Mononuclear cell (primary cell): ENCODE results near the gene PPP1R13B. TPM values are rescaled to one million over a fixed set of nuclear protein-coding genes. Genes with fewer than 3 reads are reported as not detected.

ENCODE experiments used
- H3K27me3 ChIP-seq: 2 replicates; pipeline ENCODE4 v1.6.0; 2011; ENCODE audit warnings: low read length, control low read depth; ENCODE audit not compliant: insufficient read depth
- H3K4me1 ChIP-seq: 2 replicates; pipeline ENCODE4 v1.5.1; 2011; ENCODE audit warnings: mild to moderate bottlenecking, low read length, control low read depth; ENCODE audit not compliant: insufficient read depth
- H3K4me3 ChIP-seq: 2 replicates; pipeline ENCODE4 v1.5.1; 2011; ENCODE audit warnings: mild to moderate bottlenecking, low read length, moderate library complexity
- H3K9me3 ChIP-seq: 2 replicates; pipeline ENCODE4 v1.5.1; 2011; ENCODE audit warnings: low read depth, mild to moderate bottlenecking, control low read depth, low read length
- total RNA-seq: library from RNA; depleted of rRNA; stranded (reverse); fragments of >200 nt; gene quantifications from one replicate; pipeline ENCODE4 v1.2.3, GENCODE V29; 2012

The PPP1R13B gene
- total RNA-seq, 1 donor = 4.5 TPM

DNA sequence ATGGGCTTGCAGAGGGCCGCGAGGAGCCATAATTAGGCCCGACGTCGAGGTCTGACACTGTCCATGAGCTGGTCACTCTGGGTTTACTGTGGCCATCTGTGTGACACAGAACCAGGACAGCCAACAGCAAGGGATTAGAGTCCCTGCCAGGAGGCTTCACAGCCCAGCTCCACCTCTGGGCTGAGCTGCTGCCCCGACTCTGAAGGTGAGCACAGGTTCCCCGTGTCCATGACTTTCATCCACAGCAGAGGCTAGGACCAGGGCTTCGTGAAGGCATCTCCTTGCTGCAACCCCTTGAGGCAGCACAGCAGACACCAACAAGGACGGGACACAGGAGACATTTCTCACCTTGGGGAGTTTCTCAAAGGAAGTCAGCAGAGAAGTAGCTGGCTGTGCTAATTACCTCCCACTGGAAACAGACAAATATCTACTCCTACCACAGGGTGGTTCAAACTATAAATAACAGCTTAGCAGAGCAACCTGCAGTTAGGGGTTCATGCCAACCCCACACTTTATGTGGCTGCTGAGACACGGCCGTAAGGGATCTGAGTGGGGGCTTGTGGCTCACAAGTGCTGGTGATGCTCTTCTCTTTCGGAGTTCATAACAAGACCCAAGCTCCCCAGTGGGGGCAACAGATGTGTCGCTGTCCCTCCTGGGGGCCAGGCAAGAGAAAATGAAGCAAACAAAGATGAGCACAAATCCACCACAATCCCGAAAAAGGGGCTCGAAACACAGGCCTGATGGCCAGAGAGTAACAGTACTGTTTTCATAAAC is 102.6 kb downstream of the PPP1R13B start:
- H3K27me3 ChIP-seq = no peaks in the 10 kb centered on the region
- H3K4me3 ChIP-seq = no peak overlapping the region
- no peaks in the 10 kb centered on the region for H3K9me3 ChIP-seq
- no peaks in the 10 kb centered on the region for H3K4me1 ChIP-seq

DNA sequence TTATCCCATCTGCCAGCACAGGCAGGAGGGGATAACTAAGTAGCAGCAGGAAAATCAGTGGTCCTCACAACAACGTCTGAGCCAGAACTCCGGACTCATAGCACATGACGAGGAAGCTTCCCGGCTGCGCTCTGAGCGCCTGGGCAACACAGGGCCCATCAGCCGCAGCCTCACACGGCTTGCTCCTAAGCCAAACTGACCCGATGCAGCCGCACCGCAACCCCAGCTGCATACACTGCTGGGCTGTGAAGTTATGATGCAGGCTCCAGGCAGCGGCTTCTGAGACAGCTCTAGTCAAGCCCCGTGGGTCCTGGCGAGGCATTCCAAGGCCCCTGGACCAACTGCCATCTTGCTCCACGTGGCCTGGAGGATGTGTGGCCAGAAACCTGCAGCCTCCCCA is 103.7 kb downstream of the PPP1R13B start:
- H3K27me3 ChIP-seq = no peaks in the 10 kb centered on the region
- H3K4me1 ChIP-seq = no peaks in the 10 kb centered on the region
- H3K4me3 ChIP-seq = no peak overlapping the region
- no peaks in the 10 kb centered on the region for H3K9me3 ChIP-seq

DNA sequence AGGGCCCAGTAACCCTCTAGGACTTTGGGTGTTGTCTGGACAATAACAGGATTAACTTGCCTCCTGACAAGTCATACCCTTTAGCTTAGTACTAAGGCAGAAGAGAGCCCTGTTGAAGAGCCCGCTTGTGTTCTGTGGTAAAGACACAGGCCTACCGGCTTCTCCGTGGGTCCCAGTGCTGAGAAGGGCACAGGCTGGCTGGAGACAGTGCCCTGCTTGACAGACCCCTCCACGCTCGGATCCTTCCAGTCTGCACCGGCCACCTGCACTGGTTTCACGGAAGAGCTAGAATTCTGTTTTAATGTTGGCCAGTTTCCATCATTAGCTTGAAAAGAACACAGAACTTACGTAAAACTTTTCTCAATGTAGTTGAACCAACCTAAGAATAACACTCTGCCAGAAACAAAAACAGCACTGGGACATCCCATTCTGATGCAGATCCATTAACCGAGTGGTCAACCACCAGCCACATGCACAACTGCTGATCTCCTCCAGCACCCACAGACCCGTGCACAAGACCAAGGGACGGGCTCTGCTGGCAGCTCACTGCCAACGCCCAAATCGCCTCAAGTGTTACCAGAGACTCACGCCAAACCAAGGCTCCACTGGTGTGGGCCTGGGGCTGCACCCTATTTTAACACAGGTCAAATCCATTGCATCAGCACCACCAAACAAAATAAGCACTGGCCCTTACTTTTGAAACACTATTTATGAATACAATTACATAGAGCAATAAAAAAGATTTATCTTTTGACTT is 104.7 kb downstream of the PPP1R13B start:
- no peaks in the 10 kb centered on the region for H3K27me3 ChIP-seq
- H3K9me3 ChIP-seq = no peaks in the 10 kb centered on the region
- no peak overlapping the region for H3K4me3 ChIP-seq
- H3K4me1 ChIP-seq = no peaks in the 10 kb centered on the region

DNA sequence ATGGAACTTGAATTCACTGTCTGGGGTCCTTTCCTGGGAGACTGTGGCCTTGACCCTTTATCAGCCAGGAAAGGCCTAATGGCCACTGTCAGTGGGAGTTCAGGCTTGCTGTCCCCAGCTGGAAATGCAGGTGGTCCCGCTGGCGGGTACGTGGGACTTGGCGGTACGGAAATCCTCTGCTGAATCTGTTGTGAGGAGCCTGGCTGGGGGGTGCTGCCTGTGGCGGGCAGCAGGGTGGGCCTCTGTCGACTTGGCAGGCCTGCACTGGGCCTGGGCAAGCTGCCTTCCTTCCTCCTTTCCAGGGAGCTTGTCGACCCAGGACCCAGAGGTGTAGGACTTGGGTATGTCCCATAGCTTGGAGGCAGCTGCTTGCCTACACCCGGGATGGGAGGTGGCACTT is 105.5 kb downstream of the PPP1R13B start:
- Histone ChIP-seq H3K27me3 (no peaks in the 10 kb centered on the region), H3K4me1 (no peaks in the 10 kb centered on the region), H3K4me3 (no peak overlapping the region), H3K9me3 (no peaks in the 10 kb centered on the region)

DNA sequence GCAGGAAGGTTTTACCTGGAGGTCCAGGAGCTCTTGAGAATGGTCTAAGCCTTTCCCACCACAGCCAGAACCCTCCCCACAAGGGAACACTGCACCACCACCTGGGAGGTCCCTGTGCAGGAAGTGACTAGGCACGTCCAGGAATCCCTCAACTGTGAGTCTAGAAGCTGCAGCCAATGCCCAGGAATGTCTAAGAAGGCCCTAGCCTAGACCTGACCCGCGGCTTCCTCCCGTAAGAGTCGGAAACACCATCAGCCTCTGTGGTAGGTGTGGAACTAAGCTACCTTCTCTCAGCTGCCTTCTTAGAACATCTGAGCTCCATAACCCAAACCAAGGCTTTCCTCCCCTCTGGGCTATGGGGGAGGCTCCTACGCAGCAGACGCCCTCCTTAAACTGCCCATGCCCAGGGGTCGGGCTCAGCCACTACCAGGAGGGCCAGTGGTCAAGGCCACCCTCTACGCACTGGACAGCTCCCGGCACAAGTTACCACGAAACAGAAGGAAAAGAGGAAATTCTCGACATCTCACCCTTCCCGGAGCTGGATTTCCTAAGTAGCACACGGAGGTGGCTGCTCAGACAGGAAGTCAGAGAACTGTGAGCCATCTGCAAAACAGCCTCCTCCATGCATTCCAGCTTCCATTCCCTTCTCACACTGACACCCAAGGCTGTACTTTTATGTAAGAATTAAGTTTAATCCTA is 106.2 kb downstream of the PPP1R13B start:
- H3K4me3 ChIP-seq = no peak overlapping the region
- no peaks in the 10 kb centered on the region for H3K4me1 ChIP-seq
- H3K9me3 ChIP-seq = no peaks in the 10 kb centered on the region
- H3K27me3 ChIP-seq = no peaks in the 10 kb centered on the region

DNA sequence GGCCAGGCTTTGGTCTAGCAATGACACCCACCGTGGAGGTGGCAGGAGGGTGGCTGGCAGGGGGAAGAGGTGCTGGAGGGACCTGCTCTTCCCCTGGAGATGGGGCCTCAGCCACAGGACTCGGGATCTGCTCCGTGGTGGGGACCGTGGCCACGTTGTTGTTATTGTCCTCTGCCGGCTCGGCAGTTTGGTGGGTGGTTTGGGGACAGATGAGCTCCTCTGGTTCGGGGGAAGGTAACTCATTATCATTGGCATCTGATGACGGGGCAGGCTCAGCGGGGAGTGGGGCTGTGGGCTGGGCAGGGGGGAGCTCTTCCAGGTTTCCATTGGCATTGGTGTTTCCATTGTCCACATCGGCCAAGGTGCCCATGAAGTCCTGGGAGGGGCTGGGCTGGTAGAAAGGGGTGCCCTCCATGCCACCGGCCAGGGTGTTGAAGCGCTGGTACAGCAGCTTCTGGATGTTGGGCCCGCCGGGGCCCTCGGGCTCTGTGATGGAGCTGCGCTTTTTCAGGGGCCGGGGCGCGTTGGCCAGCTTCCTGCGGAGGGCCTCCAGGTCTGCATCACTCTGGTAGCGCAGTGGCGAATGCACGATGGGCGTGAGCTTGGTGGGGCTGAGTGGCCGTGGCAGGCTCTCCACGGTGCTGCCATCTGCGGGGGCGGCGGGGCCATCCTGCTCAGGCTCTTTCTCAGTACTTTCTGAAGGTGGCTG is 107.4 kb downstream of the PPP1R13B start:
- Histone ChIP-seq H3K27me3 (no peaks in the 10 kb centered on the region), H3K9me3 (no peaks in the 10 kb centered on the region), H3K4me3 (no peak overlapping the region), H3K4me1 (no peaks in the 10 kb centered on the region)

DNA sequence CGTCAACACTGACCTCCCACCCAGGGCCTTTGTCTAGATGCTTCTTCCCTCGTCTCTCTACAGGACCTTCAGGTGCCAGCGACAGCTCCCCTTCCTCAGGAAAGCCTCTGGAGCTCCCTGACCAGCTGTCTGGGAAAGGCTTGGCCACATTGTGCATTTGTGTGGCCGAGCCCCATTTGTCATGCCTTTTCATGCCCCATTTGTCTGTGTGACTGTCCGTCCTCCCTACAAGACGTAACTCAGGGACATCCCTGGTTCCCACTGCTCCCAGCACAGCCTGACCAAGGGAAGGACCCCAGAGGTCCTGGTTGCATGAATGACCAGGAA is 107.9 kb downstream of the PPP1R13B start:
- Histone ChIP-seq H3K9me3 (no peaks in the 10 kb centered on the region), H3K27me3 (no peaks in the 10 kb centered on the region), H3K4me3 (no peak overlapping the region), H3K4me1 (no peaks in the 10 kb centered on the region)

DNA sequence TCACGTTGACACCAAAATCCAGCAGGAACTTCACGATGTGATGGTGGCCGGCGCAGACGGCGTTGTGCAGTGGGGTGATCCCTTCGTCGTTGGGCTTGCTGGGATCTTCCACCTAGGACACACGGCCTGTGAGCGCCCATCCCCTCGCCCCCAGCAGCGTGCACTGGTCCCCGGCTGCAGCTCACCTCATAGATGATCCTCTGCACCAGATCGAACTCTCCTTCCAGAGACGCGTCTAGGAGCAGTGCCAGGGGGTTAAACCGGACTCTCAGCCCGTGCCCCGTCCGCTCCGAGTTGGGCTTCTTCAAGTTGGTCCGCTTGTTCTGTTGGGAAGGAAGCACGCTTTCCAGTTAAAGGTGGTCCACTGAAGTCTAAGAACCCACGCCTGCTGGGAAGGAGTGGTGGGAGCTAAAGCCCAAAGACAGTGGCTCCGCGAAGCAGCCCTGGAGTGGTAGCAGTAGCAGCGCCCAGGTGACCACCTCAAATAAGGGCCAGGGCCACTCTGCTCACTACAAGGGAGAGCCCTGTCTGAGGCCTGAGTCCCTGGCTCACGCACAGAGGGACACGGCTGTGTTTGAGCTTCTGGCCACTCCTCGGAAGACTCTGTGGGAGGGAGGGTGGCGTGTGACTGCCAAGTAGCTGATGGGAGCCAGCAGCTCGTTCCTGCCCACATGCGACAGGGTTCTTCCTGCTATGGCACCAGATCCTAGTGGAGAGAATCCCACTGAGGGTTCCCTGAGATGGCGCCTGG is 108.5 kb downstream of the PPP1R13B start:
- no peaks in the 10 kb centered on the region for H3K4me1 ChIP-seq
- no peaks in the 10 kb centered on the region for H3K27me3 ChIP-seq
- H3K4me3 ChIP-seq = no peak overlapping the region
- H3K9me3 ChIP-seq = no peaks in the 10 kb centered on the region

DNA sequence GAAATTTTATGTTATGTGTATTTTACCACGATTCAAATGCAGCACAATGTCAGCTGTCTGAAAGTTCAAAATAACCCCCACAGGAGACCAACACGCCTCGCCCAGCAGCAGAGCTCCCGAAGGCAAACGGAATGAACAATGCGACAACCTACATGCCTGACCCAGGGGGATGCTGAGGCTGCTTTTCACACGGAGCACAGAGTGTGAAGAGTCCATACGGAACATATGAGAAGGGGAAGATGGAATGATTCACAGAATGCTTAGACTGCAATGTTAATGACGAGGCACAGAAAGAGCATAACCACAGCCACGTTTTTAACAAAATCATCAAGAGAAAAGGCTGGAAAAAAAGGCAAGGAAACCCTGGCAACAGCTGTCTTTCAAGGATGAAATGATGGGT is 109.2 kb downstream of the PPP1R13B start:
- Histone ChIP-seq H3K4me3 (no peak overlapping the region), H3K27me3 (no peaks in the 10 kb centered on the region), H3K4me1 (no peaks in the 10 kb centered on the region), H3K9me3 (no peaks in the 10 kb centered on the region)

DNA sequence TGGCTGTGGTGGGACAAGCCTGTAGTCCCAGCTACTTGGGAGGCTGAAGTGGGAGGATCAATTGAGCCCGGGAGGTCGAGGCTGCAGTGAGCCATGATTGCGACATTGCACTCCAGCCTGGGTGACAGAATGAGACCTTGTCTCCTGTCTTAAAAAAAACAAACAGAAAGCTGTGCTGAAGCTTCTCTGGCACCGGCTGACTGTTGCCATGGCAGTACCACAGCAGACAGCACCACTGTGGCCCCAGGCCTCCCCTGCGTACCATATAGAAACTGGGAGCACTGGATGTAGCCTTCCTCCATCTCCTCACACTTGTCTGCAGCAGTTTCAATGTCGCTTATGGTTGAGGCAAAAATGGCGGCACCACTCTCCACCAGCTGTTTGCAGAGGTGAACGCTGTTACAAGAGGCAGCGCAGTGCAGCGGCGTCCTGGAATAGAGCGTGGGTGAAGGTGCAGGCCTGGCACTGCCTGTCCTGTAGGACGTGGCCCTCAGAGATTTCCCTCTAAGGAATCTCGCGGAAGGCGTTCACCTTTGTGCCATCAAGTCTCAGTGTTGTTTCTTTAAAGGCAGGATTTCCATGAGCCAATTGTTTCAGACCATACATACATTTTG is 109.8 kb downstream of the PPP1R13B start:
- Histone ChIP-seq H3K27me3 (no peaks in the 10 kb centered on the region), H3K4me3 (no peak overlapping the region), H3K9me3 (no peaks in the 10 kb centered on the region), H3K4me1 (no peaks in the 10 kb centered on the region)

DNA sequence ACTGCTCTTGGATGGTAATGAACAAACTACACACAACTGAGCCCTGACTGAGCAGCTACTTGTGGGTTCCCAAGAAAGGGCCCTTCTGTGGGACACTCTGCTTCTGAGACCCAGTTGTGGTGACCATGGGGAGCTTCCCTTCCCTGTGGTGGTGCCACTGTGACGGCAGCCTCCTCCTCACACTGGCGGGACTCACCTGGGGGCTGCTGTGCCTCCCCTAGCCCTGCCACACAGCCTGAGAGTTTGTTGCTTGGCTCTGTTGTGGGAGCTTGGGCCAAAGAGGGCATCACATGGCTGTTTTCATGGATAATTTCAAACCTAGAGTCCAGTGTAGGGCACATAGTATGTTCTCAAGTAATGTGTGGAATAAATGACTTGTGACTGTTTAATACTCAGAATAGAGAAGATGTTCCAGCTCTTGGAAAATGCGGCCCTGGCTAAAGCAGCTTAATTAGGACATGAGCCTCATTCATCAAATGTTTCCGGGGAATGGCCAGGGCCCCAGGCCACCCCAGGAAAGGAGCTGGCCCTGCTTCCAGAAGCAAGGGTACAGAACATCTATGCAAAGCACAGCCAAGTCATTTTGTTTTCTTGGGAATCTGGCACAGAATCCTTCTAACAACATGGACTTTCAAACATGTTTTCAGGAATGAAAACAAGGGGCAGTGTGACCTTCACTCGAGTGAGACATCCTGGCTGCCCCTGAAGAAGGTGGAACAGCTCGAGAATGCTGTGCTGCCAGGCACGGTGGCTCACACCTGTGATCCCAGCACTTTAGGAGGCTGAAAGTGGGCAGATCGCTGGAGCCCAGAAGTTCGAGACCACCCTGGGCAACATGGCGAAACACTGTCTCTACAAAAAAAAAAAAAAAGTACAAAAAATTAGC is 110.6 kb downstream of the PPP1R13B start:
- no peaks in the 10 kb centered on the region for H3K4me1 ChIP-seq
- no peaks in the 10 kb centered on the region for H3K27me3 ChIP-seq
- no peaks in the 10 kb centered on the region for H3K9me3 ChIP-seq
- no peak overlapping the region for H3K4me3 ChIP-seq

DNA sequence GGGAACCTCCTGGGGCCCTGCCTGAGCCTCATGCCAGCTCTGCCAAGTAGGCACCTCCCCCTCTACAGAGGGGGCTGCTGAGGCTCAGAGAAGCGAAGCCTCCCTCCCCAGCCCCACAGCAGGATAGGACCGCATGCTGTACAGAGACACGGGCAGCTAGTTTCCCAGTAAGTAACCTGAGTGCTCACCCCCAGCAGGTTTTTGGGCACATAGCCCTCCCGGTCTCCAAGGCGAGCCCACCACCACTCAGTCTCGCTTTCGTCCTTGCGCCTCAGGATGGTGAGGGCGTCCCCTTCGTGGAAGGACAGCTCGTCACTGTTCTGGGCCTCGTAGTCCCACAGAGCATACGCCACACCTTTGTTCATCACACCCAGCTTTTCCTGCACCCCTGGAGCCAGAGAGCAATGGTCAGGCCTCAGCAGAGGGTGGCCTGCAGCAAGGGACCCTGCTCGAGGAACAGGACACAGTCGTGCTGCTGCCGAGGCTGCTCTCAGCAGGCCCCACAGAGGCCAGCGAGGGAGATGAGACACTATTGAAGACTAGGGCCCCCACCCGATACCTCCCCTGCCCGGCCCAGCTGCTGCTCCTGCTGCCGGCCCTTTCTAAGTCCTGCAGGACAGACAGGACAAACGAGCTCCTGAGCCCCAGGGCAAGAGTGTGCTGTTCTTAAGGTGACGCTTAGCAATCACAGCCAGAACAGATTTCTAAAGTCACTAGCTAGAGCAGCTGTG is 111.4 kb downstream of the PPP1R13B start:
- Histone ChIP-seq H3K4me1 (no peaks in the 10 kb centered on the region), H3K4me3 (no peak overlapping the region), H3K9me3 (no peaks in the 10 kb centered on the region), H3K27me3 (no peaks in the 10 kb centered on the region)

DNA sequence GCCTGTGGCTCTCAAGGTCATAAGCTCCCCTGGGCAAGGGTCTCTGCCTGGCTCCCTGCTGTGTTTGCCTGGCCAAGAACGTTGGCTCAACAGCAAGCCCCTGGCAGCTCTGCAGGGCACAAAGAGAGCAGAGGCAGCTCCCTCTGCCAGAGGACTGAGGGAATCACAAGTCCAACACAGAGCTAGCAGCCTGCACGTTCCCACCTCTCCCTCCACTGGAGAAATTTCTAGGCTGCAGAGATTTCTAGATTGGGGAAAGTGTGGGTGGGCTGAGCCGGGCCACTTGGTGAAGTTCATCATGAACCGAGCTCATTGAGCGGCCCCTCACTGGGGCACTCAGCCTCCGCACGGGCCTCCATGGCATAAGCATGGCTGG is 111.9 kb downstream of the PPP1R13B start:
- no peaks in the 10 kb centered on the region for H3K9me3 ChIP-seq
- no peaks in the 10 kb centered on the region for H3K4me1 ChIP-seq
- no peaks in the 10 kb centered on the region for H3K27me3 ChIP-seq
- no peak overlapping the region for H3K4me3 ChIP-seq
